Lower leg skin (tissue), 3 donors: Measurements from ENCODE around the gene SLCO1A2.
"Not testable (repeated sequence)": the region's sequence is repeated elsewhere in the genome, so short reads cannot be mapped to it uniquely, and the experiment has no call there.

Experiments used
- CTCF ChIP-seq, 3 donors: fragments of 450-650 bp; IDR thresholded peaks; one replicate each; pipeline ENCODE4 v1.5.1; 2016; ENCODE audit warnings: antibody characterized with exemption in 3 of 3, mild to moderate bottlenecking in 3 of 3, moderate library complexity in 2 of 3
- POLR2A ChIP-seq, 2 donors: fragments of 450-650 bp; IDR thresholded peaks; one replicate each; pipeline ENCODE4 v1.6.1; 2016 to 2017; ENCODE audit warnings: antibody characterized with exemption in 2 of 2, mild to moderate bottlenecking in 1 of 2, moderate library complexity in 1 of 2

DNA sequence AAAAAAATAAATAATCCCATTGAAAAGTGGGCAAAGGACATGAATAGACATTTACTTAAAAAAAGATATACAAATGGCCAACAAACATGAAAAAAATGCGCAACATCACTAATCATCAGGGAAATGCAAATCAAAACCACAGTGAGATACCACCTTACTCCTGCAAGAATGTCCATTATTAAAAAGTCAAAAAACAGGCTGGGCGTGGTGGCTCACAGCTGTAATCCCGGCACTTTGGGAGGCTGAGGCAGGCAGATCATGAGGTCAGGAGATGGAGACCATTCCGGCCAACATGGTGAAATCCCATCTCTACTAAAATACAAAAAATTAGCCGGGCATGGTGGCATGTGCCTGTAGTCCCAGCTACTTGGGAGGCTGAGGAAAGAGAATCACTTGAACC, 46.6 kb upstream of the SLCO1A2 start:
- TF ChIP-seq CTCF, POLR2A (IDR thresholded peaks at IDR 0.05): not testable (repeated sequence)
